ENCODE data around the gene TOP1. TPM values are rescaled to one million over a fixed set of nuclear protein-coding genes. Genes with fewer than 3 reads are reported as not detected.

The TOP1 gene
- total RNA-seq, 1 donor from 2014 or later = 90.8 TPM

DNA sequence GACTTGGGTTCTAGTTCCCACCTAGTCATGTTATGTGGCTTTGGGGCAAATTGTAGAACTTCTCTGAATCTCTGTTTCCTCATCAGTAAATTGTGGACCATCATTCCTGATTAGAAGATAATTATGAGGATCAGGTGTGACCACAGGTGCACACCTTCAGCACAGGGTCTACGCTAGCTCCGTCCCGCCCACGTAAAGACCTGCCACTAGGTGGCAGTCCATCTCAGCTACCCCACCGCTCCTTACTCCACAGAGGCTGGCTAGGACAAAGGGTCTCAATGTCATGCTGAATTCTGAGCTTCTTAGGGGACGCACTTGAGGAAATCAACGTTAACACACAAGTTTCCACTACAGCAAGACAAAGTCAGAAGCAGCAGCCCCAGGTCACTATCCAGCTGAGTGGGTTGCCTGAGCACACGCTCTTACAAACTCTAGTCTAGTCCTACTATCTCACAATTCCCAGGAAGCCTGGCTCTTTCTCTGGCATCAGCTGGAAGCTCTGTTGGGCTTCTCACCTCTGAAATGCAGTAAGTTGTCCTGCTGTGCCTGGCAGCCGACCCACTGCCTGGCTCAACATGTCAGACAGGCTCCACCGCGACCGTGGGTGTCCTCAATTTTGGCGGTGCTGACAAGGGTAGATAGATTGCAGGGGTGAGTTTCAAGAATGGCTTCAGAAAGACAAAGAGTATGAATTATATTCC lies 106.7 kb downstream of the TOP1 start:
- peak overlapping the region; percentile 95 for H3K27ac Mint-ChIP-seq
- H3K4me1 Mint-ChIP-seq (ENCODE audit: low read depth) = peaks cover 28% of the 10 kb centered on the region
- H3K27me3 Mint-ChIP-seq = no peaks in the 10 kb centered on the region
- TF ChIP-seq, protein P1, sequence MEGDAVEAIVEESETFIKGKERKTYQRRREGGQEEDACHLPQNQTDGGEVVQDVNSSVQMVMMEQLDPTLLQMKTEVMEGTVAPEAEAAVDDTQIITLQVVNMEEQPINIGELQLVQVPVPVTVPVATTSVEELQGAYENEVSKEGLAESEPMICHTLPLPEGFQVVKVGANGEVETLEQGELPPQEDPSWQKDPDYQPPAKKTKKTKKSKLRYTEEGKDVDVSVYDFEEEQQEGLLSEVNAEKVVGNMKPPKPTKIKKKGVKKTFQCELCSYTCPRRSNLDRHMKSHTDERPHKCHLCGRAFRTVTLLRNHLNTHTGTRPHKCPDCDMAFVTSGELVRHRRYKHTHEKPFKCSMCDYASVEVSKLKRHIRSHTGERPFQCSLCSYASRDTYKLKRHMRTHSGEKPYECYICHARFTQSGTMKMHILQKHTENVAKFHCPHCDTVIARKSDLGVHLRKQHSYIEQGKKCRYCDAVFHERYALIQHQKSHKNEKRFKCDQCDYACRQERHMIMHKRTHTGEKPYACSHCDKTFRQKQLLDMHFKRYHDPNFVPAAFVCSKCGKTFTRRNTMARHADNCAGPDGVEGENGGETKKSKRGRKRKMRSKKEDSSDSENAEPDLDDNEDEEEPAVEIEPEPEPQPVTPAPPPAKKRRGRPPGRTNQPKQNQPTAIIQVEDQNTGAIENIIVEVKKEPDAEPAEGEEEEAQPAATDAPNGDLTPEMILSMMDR (IDR thresholded peaks at IDR 0.05; ENCODE audit: unreplicated experiment) = peak; percentile 78
- peak; percentile 29 for DNase-seq (ENCODE audit: low spot score, unreplicated experiment)
- H3K9me3 Mint-ChIP-seq (ENCODE audit: low read depth) = no peaks in the 10 kb centered on the region
- H3K4me3 Mint-ChIP-seq (ENCODE audit: low read depth) = peak overlapping the region; percentile 80
- peaks cover 7% of the 10 kb centered on the region for H3K36me3 Mint-ChIP-seq (ENCODE audit: insufficient read depth)

DNA sequence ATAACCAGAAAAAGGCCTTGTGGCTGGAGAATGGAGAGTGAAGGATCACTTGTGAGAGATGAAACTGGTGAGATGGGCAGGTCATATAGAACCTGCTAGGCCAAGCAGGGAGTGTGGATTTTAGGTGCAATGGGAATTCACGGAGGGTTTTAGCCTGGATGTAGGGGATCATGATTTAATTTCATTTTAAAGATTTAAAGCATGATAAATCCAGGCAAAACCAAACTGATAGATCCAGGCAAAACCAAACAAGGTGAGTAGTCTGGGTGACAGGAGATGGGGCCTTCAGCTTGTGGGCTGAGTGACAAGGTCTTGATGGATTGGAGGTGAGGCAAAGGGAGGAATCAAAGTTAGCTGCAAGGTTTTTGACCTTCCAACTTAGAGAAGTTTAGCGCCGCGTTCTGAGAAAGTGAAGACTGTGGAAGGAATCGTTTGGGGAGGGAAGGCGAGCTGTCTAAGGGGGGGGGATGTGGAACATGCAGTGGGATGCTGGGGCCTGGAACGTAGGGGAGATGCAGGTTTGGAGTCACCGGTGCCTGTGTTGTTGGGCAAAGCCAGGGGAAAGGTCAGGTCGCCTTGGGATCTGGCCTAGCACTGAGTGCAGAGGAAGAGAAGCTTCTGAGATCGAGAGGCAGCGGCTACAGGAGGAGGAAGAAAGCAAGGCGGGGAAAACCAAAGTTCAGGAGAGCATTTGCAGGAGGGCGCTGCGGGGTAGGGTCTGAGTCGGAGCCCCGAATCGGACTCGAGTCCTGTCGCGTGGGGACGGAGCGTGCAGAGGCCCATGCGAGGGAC lies 107.5 kb downstream of the TOP1 start:
- no peaks in the 10 kb centered on the region for H3K27me3 Mint-ChIP-seq
- H3K36me3 Mint-ChIP-seq (ENCODE audit: insufficient read depth) = peaks cover 9% of the 10 kb centered on the region
- no peaks in the 10 kb centered on the region for H3K9me3 Mint-ChIP-seq (ENCODE audit: low read depth)

DNA sequence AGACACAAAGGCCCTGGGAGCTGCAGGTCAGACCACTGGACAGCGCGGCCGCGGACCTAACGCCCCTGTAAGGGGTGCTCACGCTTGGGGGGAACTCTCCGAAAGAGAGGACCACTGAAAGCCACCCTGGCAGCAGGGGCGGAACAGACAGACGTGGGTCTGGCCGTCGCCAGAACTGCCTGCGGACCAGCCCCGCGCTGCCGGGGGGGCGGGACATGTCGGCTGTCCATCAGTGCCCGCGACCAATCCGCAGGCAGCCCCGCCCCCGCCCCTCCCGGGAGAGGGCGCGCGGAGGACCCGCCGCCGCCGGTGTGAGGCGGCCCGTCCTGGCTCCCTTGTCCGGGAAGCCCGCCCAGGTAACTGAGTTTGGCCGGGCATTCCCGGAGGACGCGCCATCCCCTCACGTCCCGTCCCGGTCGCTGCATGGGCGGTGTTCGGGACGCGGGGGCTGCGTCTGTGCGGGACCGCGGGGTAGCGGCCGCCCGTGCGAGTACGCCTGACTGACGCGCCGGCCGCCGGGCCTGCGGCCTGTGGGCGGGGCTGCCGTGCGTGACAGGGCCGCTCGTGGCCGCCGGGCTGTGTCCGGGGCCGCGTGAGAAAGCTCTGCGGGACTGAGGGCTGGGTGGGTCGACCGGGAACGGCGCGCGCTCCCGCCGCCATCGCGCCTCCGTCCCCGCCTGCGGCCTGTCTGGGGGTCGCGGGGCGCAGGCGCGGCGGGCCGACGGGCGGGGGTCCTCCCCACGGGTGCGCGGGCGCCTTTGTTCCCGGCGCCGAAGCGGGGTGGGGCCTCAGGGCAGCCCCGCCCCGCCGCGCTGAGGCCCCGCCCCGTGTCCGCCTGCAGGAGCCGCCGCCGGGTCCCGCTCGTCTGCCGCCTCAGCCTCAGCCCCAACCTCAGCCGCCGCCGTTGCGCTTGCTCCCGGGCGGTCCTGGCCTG lies 108.3 kb downstream of the TOP1 start, which contains the start of gene PLCG1:
Gene PLCG1 (plus strand): TSS at position 864 of the 934 bp plus-strand sequence. CDS start 99 bp downstream, outside the sequence.
- H3K27ac Mint-ChIP-seq = peak within 1 kb of the TSS; percentile 95
- no peaks in the 10 kb centered on the region for H3K9me3 Mint-ChIP-seq (ENCODE audit: low read depth)
- H3K4me1 Mint-ChIP-seq (ENCODE audit: low read depth) = peaks cover 40% of the 10 kb centered on the region
- TF ChIP-seq, protein P1 (IDR thresholded peaks at IDR 0.05; ENCODE audit: unreplicated experiment) = no peak
- peaks cover 6% of the 10 kb centered on the region for H3K36me3 Mint-ChIP-seq (ENCODE audit: insufficient read depth)
- peak within 1 kb of the TSS; percentile 85 for H3K4me3 Mint-ChIP-seq (ENCODE audit: low read depth)
- H3K27me3 Mint-ChIP-seq = no peaks in the 10 kb centered on the region
- DNase-seq (ENCODE audit: low spot score, unreplicated experiment) = peak; percentile 80

More for the DNA sequence above, 107.5 kb downstream of the TOP1 start:
- Mint-ChIP-seq H3K27ac (peak overlapping the region; percentile 95), H3K4me3 (ENCODE audit: low read depth) (peak overlapping the region; percentile 80), H3K4me1 (ENCODE audit: low read depth) (peaks cover 36% of the 10 kb centered on the region)
- TF ChIP-seq, protein P1 (IDR thresholded peaks at IDR 0.05; ENCODE audit: unreplicated experiment) = no peak
- no peak for DNase-seq (ENCODE audit: low spot score, unreplicated experiment)

DNA sequence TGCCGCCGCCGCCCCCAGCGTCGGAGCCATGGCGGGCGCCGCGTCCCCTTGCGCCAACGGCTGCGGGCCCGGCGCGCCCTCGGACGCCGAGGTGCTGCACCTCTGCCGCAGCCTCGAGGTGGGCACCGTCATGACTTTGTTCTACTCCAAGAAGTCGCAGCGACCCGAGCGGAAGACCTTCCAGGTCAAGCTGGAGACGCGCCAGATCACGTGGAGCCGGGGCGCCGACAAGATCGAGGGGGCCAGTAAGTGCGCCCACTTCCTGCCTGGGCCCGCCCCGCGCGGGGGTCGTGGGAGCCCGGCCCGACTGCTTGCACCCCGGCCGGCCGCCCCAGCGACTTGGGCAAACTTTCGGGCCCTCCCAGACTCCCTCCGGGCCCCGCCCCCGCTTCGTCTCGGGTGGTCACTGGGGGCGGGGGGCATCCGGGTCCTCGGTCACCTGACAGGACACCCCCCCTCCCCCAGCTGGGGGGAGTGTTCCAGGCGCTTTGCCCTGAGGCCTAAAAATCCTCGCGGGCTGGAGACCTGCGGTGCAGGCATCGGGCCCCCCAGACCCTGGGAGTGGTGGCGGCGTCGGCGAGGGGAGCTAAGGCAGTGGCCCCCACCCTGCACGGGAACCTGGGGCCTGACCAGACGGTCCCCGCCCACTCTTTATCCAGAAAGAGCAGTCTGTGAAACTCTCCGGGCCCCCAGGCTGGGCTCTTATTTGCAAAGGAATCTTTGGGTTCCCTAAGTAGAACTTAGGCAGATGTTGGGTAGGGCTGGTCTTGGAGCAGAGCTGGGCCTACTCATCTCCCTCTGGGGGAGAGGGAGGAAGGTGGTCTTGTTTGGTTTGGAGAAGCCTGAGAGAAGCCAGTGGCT lies 109.2 kb downstream of the TOP1 start:
- no peaks in the 10 kb centered on the region for H3K27me3 Mint-ChIP-seq
- peak; percentile 66 for DNase-seq (ENCODE audit: low spot score, unreplicated experiment)
- H3K9me3 Mint-ChIP-seq (ENCODE audit: low read depth) = no peaks in the 10 kb centered on the region
- peak overlapping the region; percentile 93 for H3K27ac Mint-ChIP-seq
- peak overlapping the region; percentile 85 for H3K4me3 Mint-ChIP-seq (ENCODE audit: low read depth)
- H3K4me1 Mint-ChIP-seq (ENCODE audit: low read depth) = peaks cover 43% of the 10 kb centered on the region
- TF ChIP-seq, protein P1 (IDR thresholded peaks at IDR 0.05; ENCODE audit: unreplicated experiment) = no peak
- peaks cover 6% of the 10 kb centered on the region for H3K36me3 Mint-ChIP-seq (ENCODE audit: insufficient read depth)

Data from progenitor cell of endocrine pancreas (in vitro differentiated cells).